GM12874 (cell line): Measurements from ENCODE around the gene ZBTB40.

ENCODE experiments used
- TF ChIP-seq, protein P1 (sequence below): IDR thresholded peaks from 2 replicates; pipeline ENCODE4 v1.5.1; 2011; ENCODE audit warnings: low read depth, mild to moderate bottlenecking, control low read depth, low read length, moderate library complexity; ENCODE audit not compliant: insufficient read depth

Gene ZBTB40

DNA sequence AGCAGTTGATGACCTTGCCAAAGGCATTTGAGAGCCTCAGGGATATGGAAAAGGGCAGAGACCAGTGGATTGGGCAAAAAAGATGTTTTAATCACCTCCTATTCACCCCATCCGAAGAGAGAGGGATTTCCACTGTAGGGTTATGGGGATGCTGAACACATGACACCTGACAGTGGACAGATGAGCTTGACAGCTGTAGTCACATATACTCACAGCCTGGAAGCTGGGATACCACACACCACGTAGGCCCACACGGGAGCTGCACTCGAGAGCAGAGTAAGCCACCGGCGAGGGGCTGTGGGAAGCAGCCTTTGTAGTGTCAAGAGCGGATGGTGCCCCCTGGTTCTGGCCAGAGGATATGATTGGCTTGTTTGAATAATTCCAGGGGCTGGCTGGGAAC is 20.0 kb downstream of the ZBTB40 start:
- TF ChIP-seq, protein P1, sequence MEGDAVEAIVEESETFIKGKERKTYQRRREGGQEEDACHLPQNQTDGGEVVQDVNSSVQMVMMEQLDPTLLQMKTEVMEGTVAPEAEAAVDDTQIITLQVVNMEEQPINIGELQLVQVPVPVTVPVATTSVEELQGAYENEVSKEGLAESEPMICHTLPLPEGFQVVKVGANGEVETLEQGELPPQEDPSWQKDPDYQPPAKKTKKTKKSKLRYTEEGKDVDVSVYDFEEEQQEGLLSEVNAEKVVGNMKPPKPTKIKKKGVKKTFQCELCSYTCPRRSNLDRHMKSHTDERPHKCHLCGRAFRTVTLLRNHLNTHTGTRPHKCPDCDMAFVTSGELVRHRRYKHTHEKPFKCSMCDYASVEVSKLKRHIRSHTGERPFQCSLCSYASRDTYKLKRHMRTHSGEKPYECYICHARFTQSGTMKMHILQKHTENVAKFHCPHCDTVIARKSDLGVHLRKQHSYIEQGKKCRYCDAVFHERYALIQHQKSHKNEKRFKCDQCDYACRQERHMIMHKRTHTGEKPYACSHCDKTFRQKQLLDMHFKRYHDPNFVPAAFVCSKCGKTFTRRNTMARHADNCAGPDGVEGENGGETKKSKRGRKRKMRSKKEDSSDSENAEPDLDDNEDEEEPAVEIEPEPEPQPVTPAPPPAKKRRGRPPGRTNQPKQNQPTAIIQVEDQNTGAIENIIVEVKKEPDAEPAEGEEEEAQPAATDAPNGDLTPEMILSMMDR: no peak

DNA sequence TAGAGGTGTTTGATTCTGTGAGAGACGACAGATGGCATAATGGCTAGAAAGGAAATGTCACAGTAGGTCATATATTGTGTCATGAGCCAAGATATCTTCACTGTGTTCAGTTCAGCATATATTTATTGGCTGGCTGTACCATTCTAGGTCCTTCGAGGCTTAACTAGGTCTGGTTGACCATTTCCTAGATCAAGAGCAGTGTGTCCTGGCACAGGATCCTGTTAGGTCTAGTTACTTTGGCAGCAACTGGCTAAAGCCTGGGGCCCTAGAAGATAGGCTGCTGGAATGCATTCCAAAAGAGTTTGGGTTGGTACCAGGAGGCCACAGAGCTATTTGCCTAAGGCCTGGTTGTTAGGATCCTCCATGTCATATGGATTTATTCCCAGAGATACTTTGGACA is 20.9 kb downstream of the ZBTB40 start:
- TF ChIP-seq, protein P1: no peak

DNA sequence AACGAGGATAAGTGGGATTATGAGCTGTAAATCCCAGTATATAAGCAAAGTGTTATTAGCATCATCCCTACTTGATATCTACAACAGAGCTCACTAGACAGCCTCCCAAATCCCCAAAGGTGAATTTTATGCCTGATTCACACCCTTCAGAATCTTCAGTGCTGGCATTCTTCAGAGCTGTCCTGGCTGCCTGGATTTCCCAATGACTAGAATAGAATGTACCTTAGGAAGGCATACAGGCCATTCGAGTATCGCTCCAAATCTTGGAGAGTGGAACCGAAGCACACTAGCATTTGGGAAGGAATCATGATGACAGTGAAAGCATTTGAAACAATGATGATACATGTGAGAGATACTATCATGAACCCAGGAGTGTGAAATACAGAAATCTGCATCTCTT is 22.3 kb downstream of the ZBTB40 start:
- TF ChIP-seq, protein P1: no peak

DNA sequence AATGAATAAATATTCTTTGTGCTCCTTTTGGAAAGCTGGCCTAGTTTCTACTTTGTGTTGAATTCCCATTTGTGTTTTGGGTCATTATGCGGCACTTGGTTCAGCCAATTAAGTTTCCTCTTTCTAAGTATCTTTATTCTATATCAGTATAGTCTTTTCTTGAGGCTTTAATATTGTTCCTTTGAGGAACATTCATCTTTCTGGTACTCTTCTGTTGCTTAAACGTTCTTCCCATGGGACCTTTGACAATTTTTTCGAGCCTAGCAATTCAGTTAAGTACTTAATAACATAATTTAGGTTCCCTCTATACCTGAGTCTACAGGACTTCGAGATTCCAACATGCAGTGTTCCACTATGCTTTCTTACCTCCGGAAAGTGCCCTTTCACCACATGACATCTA is 24.9 kb downstream of the ZBTB40 start:
- TF ChIP-seq, protein P1: no peak

DNA sequence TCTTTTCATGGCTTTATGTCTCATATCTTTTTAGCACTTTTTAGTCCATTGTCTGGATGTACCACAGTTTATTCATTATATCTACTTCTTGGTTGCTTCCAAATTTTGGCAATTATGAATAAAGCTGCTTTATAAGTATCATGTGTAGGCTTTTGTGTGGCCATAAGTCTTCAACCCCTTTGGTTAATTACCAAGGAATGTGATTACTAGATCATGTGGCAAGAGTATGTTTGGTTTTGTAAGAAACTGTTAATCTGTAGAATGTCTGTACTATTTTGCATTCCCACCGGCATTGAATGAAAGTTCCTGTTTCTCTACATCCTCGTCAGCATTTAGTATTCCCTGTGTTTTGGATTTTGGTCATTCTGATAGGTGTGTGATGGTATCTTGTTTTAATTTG is 31.5 kb downstream of the ZBTB40 start:
- TF ChIP-seq, protein P1: no peak

DNA sequence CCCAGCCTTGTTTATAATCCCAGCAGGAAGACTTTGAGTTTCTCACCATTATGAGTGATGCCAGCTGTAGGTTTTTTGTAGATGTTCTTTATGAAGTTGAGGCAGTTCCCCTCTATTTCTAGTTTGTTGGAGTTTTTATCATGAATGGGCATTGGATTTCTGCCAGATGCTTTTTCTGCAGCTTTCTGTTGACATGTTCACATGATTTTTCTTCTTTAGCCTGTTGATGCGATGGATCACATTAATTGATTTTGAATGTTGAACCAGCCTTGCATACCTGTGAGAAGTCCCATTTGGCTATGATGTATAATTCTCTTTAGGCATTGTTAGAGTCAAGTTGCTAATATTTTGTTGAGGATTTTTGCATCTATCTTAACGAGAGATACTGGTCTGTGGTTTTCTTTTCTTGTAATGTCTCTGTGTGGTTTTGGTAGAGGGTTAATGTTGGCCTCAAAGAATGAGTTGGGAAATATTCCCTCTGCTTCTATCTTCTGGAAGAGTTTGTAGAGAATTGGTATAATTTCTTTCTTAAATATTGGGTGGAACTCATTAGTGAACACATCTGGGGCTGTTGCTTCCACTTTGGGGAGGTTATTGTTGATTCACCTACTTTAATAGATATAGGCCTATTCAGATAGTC is 33.2 kb downstream of the ZBTB40 start:
- TF ChIP-seq, protein P1: no peak

DNA sequence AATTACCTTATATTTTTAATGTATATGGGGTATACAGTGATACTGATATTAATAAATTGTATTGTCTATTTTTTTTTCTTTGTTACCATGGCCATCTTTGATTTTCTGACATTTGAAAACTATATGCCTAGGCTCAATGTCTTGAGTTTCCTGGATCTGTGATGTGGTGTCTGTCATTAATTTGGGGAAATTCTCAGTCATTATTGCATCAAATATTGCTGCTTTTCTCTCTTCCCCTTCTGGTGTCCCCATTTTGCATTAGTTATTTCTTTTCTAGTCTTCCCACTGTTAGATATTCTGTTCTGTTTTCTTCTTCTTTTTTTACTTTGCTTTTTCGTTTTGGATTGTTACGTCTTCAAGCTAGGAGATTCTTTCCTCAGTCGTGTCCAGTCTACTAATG is 33.8 kb downstream of the ZBTB40 start:
- TF ChIP-seq, protein P1: no peak
